GM10248 (cell line): Measurements from ENCODE around the gene NUPR1.

Experiments
- CTCF ChIA-PET: fragments of 300-600 bp; sonication (Branson Sonifier 250); formaldehyde crosslinking; extraction: SDS; loops from one replicate; lab custom pipeline; 2021; ENCODE audit warnings: antibody characterized with exemption; lab: Yijun Ruan, JAX
- POLR2A ChIA-PET: fragments of 350-650 bp; sonication (Branson Sonifier 250); formaldehyde crosslinking; extraction: SDS; loops from one replicate; lab custom pipeline; 2020; ENCODE audit warnings: antibody characterized with exemption; lab: Yijun Ruan, JAX
- DNase-seq: peaks from one replicate; pipeline ENCODE4 v3.0.0; 2012; ENCODE audit errors: extremely low spot score
- CTCF ChIP-seq: IDR thresholded peaks from 2 replicates; pipeline ENCODE4 v1.5.1; 2012; ENCODE audit warnings: mild to moderate bottlenecking, low read depth; ENCODE audit errors: extremely low read depth, missing control alignments, control extremely low read depth

NUPR1 gene

DNA sequence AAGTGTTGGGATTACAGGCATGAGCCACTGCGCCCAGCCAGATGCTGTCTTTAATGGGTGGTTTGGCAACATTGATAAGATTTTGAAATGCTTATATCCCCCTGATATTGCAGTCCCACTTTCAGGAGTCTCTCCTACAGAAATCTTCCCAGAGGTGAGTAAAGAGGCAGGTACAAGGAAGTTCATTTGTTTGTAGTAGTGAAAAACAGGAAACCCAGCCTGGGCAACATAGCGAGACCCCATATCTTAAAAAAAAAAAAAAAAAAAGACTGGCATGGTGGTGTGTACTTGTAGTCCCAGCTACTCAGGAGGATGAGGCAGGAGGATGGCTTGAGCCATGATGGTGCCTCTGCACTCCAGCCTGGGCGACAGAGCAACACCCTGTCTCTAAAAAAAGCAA lies 6.2 kb upstream of the NUPR1 start:
- DNase-seq: no peak
- ChIA-PET POLR2A (no interaction called here), CTCF (no interaction called here)
- TF ChIP-seq CTCF: no peak

DNA sequence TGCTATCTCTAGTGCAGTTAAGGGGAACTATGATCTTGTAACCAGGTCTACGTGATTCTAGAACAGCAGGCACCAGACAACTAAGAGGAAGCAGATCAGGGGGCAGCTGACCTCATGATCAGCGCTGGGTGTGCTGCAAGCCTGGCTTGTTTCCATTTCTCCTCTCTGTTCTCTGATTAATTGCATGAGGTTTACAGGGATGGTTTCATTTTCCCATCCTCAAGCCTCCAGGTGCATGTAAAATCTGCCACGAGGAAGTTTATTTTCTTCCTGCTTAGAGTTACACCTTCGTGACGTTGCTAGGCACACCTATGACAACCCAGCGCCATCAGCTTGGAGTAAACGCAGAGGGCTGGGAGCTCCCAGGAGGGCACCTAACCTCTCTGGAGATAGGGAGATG lies 4.3 kb upstream of the NUPR1 start:
- no peak for DNase-seq
- TF ChIP-seq CTCF: no peak
- ChIA-PET POLR2A (no interaction called here), CTCF (no interaction called here)

DNA sequence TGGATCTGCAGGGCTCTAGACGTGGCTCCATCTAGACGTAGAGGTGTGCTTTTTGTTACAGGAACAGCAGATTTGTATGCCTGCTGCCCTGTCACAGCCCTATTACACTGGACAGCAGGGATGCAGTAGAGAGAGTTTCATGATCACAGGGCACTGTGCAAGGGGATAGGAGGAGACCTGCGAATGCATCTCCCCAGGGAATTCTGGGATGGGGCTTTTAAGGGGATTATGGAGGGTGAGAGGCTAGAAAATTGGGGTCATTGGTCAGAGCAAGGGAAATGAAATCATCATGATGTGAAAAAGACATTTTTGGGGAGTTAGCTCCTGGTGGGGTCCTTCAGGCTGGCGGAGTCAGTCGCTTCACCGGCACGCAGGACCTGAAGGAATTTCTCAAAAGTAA lies 3.9 kb upstream of the NUPR1 start:
- no peak for DNase-seq
- ChIA-PET CTCF (no interaction called here), POLR2A (no interaction called here)
- no peak for TF ChIP-seq CTCF

DNA sequence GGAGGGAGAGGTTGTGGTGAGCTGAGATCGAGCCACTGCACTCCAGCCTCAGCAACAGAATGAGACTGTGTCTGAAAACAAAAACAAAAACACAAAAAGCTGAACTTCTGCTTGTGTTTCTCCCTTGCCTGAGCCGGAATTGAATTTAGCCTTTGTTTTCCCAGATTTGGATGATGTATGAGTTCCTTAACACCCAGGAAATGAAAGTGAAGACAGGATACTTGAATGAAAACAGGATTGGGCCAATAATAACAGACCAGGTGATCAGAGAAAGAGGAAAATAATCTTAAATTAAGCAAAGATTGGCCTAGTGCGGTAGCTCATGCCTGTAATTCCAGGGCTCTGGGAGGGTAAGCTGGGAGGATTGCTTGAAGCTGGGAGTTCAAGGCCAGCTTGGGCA lies 1.6 kb upstream of the NUPR1 start:
- no peak for TF ChIP-seq CTCF
- ChIA-PET CTCF (interaction anchor here (0.5 kb wide), 1 partner anchor 8 kb away, joined by 3 read pairs; no protein-coding TSS in a partner anchor), POLR2A (no interaction called here)
- no peak for DNase-seq

- ChIA-PET POLR2A (no interaction called here), CTCF (no interaction called here)
- no peak for DNase-seq
- TF ChIP-seq CTCF: no peak
Measured at GRCh38 chr16:28537964-28538732, 626 bp downstream of the NUPR1 start.

GRCh38 chr16:28537076-28537475 lies 1.7 kb downstream of the NUPR1 start:
- no peak for DNase-seq
- ChIA-PET POLR2A (no interaction called here), CTCF (no interaction called here)
- TF ChIP-seq CTCF: no peak
